Measurements from ENCODE around the gene TGFBR3L.

- TF ChIP-seq CTCF (IDR thresholded peaks at IDR 0.05) (no peak), EP300 (IDR thresholded peaks at IDR 0.05) (no peak)
Measured at GRCh38 chr19:7926727-7927604, 12.3 kb downstream of the TGFBR3L start.

Data from tibial nerve (tissue), 4 donors.